Measurements from ENCODE around the gene CHST8.

- TF ChIP-seq POLR2A (IDR thresholded peaks at IDR 0.05) (no peak), EP300 (IDR thresholded peaks at IDR 0.05) (no peak)
- TF ChIP-seq, protein P1, sequence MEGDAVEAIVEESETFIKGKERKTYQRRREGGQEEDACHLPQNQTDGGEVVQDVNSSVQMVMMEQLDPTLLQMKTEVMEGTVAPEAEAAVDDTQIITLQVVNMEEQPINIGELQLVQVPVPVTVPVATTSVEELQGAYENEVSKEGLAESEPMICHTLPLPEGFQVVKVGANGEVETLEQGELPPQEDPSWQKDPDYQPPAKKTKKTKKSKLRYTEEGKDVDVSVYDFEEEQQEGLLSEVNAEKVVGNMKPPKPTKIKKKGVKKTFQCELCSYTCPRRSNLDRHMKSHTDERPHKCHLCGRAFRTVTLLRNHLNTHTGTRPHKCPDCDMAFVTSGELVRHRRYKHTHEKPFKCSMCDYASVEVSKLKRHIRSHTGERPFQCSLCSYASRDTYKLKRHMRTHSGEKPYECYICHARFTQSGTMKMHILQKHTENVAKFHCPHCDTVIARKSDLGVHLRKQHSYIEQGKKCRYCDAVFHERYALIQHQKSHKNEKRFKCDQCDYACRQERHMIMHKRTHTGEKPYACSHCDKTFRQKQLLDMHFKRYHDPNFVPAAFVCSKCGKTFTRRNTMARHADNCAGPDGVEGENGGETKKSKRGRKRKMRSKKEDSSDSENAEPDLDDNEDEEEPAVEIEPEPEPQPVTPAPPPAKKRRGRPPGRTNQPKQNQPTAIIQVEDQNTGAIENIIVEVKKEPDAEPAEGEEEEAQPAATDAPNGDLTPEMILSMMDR (IDR thresholded peaks at IDR 0.05): no peak
These were observed 90.5 kb downstream of the CHST8 start for GRCh38 chr19:33712268-33712667.
